Cardiac fibroblast (primary cell): ENCODE data around the gene HMOX1.
A peak's percentile ranks its signal among the peaks of the same experiment; 100 is the strongest.

Experiments used
- DNase-seq, 2 donors: peaks; one replicate each; pipeline versions ENCODE4 v3.0.0 to v3.0.0-alpha.2; 2010; ENCODE audit warnings: low read depth in 2 of 2
- H3K4me3 ChIP-seq, 2 donors: replicated peaks in 1 of 2; 1 replicate in 1 of 2; 2 replicates in 1 of 2; pipeline ENCODE4 v1.5.1; 2011; ENCODE audit warnings: low read depth in 2 of 2, low read length in 2 of 2, mild to moderate bottlenecking in 2 of 2, moderate library complexity in 1 of 2
- TF ChIP-seq, protein P1 (sequence below): IDR thresholded peaks from one replicate; pipeline ENCODE4 v1.5.1; 2011; ENCODE audit warnings: low read depth, mild to moderate bottlenecking, low read length, inconsistent platforms

Gene HMOX1

DNA sequence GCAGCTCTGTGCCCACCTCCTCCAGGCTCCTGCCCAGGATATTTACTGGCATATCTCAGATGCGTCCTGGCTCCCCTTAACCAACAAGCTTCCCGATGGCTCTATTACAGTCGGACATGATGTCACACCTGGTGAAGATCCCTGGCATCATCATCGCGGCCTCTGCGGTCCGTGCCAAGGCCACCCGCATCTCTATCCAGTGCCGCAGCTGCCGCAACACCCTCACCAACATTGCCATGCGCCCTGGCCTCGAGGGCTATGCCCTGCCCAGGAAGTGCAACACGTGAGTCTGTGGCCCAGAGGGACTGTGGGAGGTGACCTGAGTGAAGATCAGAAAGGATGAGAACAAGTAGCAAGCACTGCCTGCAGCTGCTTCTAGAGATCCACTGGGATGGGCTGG lies 25.5 kb downstream of the HMOX1 start:
- no peak for DNase-seq
- TF ChIP-seq, protein P1, sequence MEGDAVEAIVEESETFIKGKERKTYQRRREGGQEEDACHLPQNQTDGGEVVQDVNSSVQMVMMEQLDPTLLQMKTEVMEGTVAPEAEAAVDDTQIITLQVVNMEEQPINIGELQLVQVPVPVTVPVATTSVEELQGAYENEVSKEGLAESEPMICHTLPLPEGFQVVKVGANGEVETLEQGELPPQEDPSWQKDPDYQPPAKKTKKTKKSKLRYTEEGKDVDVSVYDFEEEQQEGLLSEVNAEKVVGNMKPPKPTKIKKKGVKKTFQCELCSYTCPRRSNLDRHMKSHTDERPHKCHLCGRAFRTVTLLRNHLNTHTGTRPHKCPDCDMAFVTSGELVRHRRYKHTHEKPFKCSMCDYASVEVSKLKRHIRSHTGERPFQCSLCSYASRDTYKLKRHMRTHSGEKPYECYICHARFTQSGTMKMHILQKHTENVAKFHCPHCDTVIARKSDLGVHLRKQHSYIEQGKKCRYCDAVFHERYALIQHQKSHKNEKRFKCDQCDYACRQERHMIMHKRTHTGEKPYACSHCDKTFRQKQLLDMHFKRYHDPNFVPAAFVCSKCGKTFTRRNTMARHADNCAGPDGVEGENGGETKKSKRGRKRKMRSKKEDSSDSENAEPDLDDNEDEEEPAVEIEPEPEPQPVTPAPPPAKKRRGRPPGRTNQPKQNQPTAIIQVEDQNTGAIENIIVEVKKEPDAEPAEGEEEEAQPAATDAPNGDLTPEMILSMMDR, result no peak
- no peak overlapping the region for H3K4me3 ChIP-seq

DNA sequence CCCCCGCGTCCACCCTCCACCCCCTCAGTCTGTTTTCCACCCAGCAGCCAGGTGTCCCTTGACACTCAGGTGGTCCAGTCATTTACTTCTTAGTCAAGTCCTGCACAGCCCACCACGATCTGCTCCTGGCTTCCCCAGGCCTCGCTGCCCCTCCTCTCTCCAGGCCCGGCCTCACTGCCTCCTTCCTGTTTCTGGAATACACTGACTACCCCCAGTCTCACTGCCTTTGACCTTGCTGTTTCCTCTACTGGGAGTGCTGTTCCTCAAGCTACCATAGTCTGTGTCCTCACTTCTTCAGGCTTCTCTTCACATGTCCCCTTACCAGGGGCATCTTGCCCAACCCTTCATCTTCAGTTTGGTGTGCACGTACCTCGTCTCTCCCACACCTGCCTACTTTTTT lies 26.5 kb downstream of the HMOX1 start:
- H3K4me3 ChIP-seq, result no peak overlapping the region
- DNase-seq, result no peak
- TF ChIP-seq, protein P1, result no peak

DNA sequence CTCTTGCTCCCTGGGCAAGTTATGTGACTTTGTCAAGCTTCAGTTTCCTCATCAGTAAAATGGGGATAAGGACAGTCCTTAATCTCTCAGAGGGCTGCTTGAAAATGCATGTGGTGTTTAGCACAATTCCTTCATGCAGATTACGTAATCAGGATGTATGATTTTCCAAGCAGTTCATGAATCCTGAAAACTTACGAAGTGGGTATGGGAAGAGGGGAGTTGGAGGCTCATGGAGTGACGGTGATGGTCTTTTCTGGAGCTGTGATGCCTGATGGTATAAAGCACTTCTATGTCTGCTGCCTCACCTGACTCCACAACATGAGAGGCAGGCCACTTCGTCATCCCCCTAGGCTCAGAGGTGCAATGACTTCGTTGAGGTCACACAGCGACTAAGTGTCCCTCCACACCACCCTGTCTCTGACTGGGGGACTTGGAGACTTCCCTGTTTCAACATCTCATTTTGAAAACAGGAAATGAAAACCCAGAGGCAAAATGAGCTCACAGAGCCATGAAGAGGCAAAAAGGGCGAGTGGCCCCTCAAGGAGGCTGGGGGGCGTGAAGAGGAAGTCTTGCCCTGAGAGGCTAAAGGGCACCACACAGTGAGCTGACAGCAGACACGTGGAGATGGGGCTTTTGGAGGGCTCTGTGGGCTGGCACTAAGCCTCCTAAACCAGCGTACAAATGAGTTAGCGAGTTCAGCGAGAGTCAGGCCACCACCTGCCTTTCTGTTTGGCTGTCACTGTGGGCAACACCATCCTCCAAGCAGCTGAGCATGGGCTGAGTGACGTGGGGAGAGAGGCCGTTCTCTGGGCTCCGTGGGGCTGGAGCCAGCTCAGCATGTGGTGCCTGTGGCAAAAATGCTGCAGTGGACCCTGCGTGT lies 29.1 kb downstream of the HMOX1 start:
- TF ChIP-seq, protein P1, result no peak
- DNase-seq, result peak in 1 of 2 donors; percentile 12
- no peak overlapping the region for H3K4me3 ChIP-seq

DNA sequence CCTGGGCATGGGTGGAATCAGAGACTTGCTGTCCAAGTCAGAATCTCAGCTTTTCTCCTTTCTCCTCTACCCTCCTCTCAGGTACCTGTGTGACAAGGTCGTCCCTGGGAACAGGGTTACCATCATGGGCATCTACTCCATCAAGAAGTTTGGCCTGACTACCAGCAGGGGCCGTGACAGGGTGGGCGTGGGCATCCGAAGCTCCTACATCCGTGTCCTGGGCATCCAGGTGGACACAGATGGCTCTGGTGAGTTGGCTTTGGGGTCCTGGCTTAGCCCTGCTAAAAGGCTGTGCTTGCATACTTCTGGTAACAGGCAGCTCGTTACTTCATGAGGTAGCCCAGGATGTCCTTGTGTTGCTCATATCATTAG lies 29.8 kb downstream of the HMOX1 start:
- H3K4me3 ChIP-seq, result no peak overlapping the region
- DNase-seq, result no peak
- TF ChIP-seq, protein P1, result no peak

DNA sequence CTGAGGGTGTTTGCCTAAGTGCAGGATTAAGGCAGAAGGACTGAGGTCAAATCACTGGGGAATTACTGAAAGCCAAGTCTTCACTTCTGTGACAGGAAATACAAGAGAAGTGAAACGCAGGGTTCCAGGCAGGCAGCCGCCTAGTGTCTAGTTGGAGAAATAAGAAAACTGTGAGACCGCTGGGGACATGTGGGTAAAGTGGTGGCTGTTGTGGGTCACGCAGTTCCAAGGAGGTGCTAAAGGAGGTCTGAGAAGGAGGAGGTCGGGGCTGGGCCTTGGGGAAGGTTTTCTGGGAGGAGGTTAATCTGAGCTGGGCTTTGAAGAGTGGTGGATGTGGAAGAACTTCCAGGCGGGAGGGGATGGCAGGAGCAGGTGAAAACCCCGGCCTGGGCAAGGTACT lies 30.2 kb downstream of the HMOX1 start:
- no peak overlapping the region for H3K4me3 ChIP-seq
- no peak for DNase-seq

DNA sequence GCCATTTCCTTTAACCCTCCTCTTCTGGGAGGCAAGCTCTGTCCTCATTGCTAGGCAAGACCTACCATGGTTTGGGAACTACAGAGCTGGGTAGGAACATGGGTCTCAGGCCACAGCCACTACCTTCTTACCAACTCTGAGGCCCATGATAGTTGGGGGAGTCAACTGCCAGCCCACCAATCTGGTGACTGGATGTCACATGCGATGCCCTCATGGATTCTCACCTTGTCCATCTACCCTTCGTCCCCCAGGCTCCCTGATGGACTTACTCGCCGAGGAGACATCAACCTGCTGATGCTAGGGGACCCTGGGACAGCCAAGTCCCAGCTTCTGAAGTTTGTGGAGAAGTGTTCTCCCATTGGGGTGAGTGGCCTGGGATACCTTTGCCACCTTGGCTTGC lies 32.7 kb downstream of the HMOX1 start:
- TF ChIP-seq, protein P1, result no peak
- DNase-seq, result no peak
- no peak overlapping the region for H3K4me3 ChIP-seq

More for the DNA sequence above, 30.2 kb downstream of the HMOX1 start:
- TF ChIP-seq, protein P1, result no peak
